ENCODE data around the gene DIAPH2.

- TF ChIP-seq, protein P1, sequence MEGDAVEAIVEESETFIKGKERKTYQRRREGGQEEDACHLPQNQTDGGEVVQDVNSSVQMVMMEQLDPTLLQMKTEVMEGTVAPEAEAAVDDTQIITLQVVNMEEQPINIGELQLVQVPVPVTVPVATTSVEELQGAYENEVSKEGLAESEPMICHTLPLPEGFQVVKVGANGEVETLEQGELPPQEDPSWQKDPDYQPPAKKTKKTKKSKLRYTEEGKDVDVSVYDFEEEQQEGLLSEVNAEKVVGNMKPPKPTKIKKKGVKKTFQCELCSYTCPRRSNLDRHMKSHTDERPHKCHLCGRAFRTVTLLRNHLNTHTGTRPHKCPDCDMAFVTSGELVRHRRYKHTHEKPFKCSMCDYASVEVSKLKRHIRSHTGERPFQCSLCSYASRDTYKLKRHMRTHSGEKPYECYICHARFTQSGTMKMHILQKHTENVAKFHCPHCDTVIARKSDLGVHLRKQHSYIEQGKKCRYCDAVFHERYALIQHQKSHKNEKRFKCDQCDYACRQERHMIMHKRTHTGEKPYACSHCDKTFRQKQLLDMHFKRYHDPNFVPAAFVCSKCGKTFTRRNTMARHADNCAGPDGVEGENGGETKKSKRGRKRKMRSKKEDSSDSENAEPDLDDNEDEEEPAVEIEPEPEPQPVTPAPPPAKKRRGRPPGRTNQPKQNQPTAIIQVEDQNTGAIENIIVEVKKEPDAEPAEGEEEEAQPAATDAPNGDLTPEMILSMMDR (IDR thresholded peaks at IDR 0.05), result no peak
- no peak for TF ChIP-seq EZH2 (IDR thresholded peaks at IDR 0.05; ENCODE audit: borderline replicate concordance, insufficient read depth, low read depth, low read length, poor library complexity, severe bottlenecking)
Observed at GRCh38 chrX:97369947-97370346, 685.3 kb downstream of the DIAPH2 start.

All from B cell (primary cell).